ENCODE data around the gene CHST1.

Gene CHST1

GRCh38 chr11:45609337-45609736, 56.1 kb downstream of the CHST1 start:
- DNase-seq (ENCODE audit: low spot score): no peak
- in situ Hi-C loops (cut with MboI; ENCODE audit: low sequenced_read_pairs, unreplicated experiment): no loop called here
- no peak for TF ChIP-seq CTCF (IDR thresholded peaks at IDR 0.05; ENCODE audit: borderline replicate concordance, control extremely low read depth, extremely low read depth, insufficient read depth, missing control alignments)

GRCh38 chr11:45607995-45608394, 57.4 kb downstream of the CHST1 start:
- in situ Hi-C loops (cut with MboI; ENCODE audit: low sequenced_read_pairs, unreplicated experiment): no loop called here

DNA sequence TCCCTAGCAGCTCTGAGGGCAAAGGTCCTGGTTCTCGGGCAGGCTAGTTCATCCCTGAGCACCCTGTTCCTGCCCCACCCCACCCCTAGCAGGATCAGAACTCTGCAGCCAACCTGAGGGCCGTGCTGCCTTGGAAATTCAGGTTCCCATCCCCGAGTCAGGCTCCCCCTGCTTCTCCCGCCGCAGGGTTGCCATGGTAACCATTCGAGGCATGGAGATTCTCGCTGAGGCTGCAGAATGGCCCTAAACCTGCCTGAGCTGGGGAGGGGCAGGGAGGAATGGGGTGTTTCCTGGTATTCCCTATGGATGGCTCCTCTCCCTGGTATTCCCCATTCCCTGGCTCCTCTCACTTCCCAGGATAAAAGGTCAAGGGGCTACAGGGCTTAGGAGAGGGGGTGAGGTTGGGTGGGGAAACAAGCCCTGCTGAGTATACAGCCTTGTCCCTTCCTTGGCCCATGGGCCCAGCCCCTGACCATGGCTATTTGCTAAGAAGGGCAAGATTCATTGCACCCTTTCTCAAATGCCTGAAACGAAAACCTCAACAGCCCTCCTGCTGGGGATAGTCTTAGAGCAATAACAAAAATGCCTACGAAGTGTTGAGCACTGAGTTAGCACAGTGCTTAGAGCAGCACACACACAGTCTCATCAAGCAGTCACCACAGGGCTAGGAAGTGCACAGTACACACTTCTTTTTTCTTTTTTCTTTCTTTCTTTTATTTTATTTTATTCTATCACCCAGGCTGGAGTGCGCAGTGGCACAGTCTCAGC, 58.7 kb downstream of the CHST1 start:
- no peak for TF ChIP-seq CTCF (IDR thresholded peaks at IDR 0.05; ENCODE audit: borderline replicate concordance, control extremely low read depth, extremely low read depth, insufficient read depth, missing control alignments)
- no peak for DNase-seq (ENCODE audit: low spot score)
- in situ Hi-C loops (cut with MboI; ENCODE audit: low sequenced_read_pairs, unreplicated experiment): no loop called here

More at GRCh38 chr11:45607995-45608394, 57.4 kb downstream of the CHST1 start:
- DNase-seq (ENCODE audit: low spot score): no peak
- no peak for TF ChIP-seq CTCF (IDR thresholded peaks at IDR 0.05; ENCODE audit: borderline replicate concordance, control extremely low read depth, extremely low read depth, insufficient read depth, missing control alignments)

GRCh38 chr11:45605051-45605450, 60.4 kb downstream of the CHST1 start:
- TF ChIP-seq CTCF (IDR thresholded peaks at IDR 0.05; ENCODE audit: borderline replicate concordance, control extremely low read depth, extremely low read depth, insufficient read depth, missing control alignments): no peak
- DNase-seq (ENCODE audit: low spot score): no peak
- in situ Hi-C loops (cut with MboI; ENCODE audit: low sequenced_read_pairs, unreplicated experiment): no loop called here

- in situ Hi-C loops (cut with MboI; ENCODE audit: low sequenced_read_pairs, unreplicated experiment): no loop called here
- DNase-seq (ENCODE audit: low spot score): no peak
- TF ChIP-seq CTCF (IDR thresholded peaks at IDR 0.05; ENCODE audit: borderline replicate concordance, control extremely low read depth, extremely low read depth, insufficient read depth, missing control alignments): no peak
These were observed 61.3 kb downstream of the CHST1 start for GRCh38 chr11:45603946-45604682.

DNA sequence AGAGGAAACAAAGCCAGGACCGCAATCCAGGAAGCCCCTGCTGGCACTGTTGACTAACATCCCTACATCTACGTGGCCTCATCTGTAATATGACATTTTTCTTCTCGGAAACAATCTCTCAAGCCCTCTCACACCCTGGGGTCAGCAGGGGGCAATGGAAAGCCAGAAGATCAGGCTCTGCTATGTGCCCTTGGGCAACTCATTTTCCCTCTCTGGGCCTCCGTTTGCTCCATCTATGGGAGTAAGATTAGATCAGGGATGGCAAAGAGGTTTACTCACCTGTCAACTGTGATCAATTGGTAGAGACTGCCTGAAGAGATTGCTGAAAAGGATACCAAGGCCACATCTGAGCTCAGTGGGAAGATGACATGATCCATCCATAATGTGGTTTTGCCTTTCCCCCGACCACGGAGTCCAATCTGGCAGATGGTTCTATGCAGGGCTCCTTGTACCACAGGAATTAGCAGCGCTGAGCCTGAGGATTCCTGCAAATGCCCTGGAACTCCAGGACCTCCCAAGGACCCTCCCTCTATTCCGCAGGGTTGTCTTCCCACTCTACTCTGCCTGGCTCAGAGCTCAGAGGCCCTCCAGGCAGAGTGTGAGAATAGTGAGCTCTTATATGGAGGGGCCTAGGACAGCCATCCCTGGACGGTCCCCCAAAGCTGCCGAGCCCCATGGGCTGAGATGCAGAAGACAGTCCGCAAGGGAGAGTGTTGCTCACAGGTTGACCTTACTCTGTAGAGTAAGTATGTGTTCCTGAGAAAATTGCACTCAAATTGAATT, 66.1 kb downstream of the CHST1 start:
- in situ Hi-C loops (cut with MboI; ENCODE audit: low sequenced_read_pairs, unreplicated experiment): no loop called here
- no peak for DNase-seq (ENCODE audit: low spot score)
- no peak for TF ChIP-seq CTCF (IDR thresholded peaks at IDR 0.05; ENCODE audit: borderline replicate concordance, control extremely low read depth, extremely low read depth, insufficient read depth, missing control alignments)
